ENCODE data around the gene IL1RAPL2. TPM values are rescaled to one million over a fixed set of nuclear protein-coding genes. Genes with fewer than 3 reads are reported as not detected.

IL1RAPL2 gene
- total and polyA plus RNA-seq, 2 donors (not counting 1 experiment from before 2014, with no cell fraction given): not detected

- Mint-ChIP-seq H3K27me3 (no peaks in the 10 kb centered on the region), H3K4me3 (no peak within 1 kb of the TSS), H3K4me1 (no peaks in the 10 kb centered on the region), H3K9me3 (ENCODE audit: insufficient read depth) (no peaks in the 10 kb centered on the region), H3K27ac (no peak within 1 kb of the TSS)
- Histone ChIP-seq H3K9ac (ENCODE audit: low read length) (no peak within 1 kb of the TSS), H3K9me3 (ENCODE audit: control extremely low read depth in 1 of 3, control insufficient read depth in 2 of 3, insufficient read depth in 1 of 3, low read length in 2 of 3) (peaks cover 0 to 5% (median 0%) of the 10 kb centered on the region in 3 donors), H3K27me3 (replicated peaks in 1 of 4; ENCODE audit: control extremely low read depth in 1 of 4, control insufficient read depth in 3 of 4, insufficient read depth in 4 of 4, low read length in 3 of 4) (no peaks in the 10 kb centered on the region), H3K36me3 (replicated peaks in 1 of 2; ENCODE audit: control extremely low read depth in 1 of 2, control insufficient read depth in 1 of 2, extremely low read depth in 1 of 2, insufficient read depth in 2 of 2, low read length in 1 of 2) (no peaks in the 10 kb centered on the region), H4K20me1 (ENCODE audit: control insufficient read depth, insufficient read depth, low read length, poor library complexity, severe bottlenecking) (no peaks in the 10 kb centered on the region), H3K4me2 (replicated peaks; ENCODE audit: low read depth, low read length, poor library complexity, severe bottlenecking) (no peak within 1 kb of the TSS), H2AFZ (ENCODE audit: insufficient read depth, low read depth, low read length, poor library complexity, severe bottlenecking) (no peak within 1 kb of the TSS), H3K79me2 (ENCODE audit: control insufficient read depth, insufficient read depth, low read length) (no peaks in the 10 kb centered on the region), H3K4me1 (ENCODE audit: control insufficient read depth in 2 of 2, insufficient read depth in 2 of 2, low read length in 2 of 2) (no peaks in the 10 kb centered on the region), H3K27ac (ENCODE audit: low read length in 2 of 2) (no peak within 1 kb of the TSS), H3K4me3 (ENCODE audit: control extremely low read depth in 1 of 5, extremely low read depth in 1 of 5, insufficient read depth in 1 of 5, low read depth in 2 of 5, low read length in 4 of 5) (no peak within 1 kb of the TSS)
- TF ChIP-seq EZH2 (IDR thresholded peaks at IDR 0.05; ENCODE audit: borderline replicate concordance, insufficient read depth, low read depth, low read length, poor library complexity, severe bottlenecking): no peak
- TF ChIP-seq, protein P1, sequence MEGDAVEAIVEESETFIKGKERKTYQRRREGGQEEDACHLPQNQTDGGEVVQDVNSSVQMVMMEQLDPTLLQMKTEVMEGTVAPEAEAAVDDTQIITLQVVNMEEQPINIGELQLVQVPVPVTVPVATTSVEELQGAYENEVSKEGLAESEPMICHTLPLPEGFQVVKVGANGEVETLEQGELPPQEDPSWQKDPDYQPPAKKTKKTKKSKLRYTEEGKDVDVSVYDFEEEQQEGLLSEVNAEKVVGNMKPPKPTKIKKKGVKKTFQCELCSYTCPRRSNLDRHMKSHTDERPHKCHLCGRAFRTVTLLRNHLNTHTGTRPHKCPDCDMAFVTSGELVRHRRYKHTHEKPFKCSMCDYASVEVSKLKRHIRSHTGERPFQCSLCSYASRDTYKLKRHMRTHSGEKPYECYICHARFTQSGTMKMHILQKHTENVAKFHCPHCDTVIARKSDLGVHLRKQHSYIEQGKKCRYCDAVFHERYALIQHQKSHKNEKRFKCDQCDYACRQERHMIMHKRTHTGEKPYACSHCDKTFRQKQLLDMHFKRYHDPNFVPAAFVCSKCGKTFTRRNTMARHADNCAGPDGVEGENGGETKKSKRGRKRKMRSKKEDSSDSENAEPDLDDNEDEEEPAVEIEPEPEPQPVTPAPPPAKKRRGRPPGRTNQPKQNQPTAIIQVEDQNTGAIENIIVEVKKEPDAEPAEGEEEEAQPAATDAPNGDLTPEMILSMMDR (IDR thresholded peaks at IDR 0.05): no peak
- DNase-seq: no peak
- WGBS (ENCODE audit: insufficient coverage): no CpG with 5 or more reads among the region's 7 CpGs
- CTCF ChIA-PET: no interaction called here
- POLR2A ChIA-PET: no interaction called here
- intact Hi-C loops (cut with micrococcal nuclease): no loop called here
- ATAC-seq (ENCODE audit: low read depth): no peak
Observed at GRCh38 chrX:105220636-105221035, 654.6 kb downstream of the IL1RAPL2 start, which contains the start of gene TEX13A. Gene TEX13A (minus strand): TSS chrX:105220694. CDS start chrX:105220397, 297 bp downstream.

DNA sequence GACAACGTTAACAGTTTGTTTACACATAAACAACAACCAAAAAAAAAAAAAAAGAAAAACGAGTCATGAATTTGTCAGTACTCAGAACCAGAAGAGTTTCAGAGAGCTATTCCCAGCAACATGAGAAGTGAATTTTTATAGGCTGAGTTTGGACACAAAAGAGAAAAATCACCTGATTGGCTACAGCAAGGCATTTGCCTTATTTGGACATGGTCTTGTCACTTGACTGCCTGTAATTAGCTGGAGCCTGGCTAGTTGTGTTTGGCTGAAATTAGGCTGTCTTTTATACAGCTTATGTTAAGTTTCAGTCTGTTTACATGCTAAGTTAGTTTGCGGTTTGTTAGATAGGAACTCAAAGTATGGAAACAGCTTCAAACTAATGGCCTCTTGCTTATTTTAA, 655.4 kb downstream of the IL1RAPL2 start:
- H3K4me2 ChIP-seq (replicated peaks; ENCODE audit: low read depth, low read length, poor library complexity, severe bottlenecking): no peak overlapping the region

More for the DNA sequence above, 655.4 kb downstream of the IL1RAPL2 start:
- H2AFZ ChIP-seq (ENCODE audit: insufficient read depth, low read depth, low read length, poor library complexity, severe bottlenecking): no peak overlapping the region
- H3K27me3 ChIP-seq (replicated peaks in 1 of 4; ENCODE audit: control extremely low read depth in 1 of 4, control insufficient read depth in 3 of 4, insufficient read depth in 4 of 4, low read length in 3 of 4): no peaks in the 10 kb centered on the region
- no peak overlapping the region for H3K9ac ChIP-seq (ENCODE audit: low read length)
- DNase-seq (no peak), ATAC-seq (ENCODE audit: low read depth) (no peak)
- Mint-ChIP-seq H3K4me3 (no peak overlapping the region), H3K4me1 (no peaks in the 10 kb centered on the region), H3K27me3 (no peaks in the 10 kb centered on the region), H3K27ac (no peak overlapping the region), H3K9me3 (ENCODE audit: insufficient read depth) (no peaks in the 10 kb centered on the region)
- H3K4me1 ChIP-seq (ENCODE audit: control insufficient read depth in 2 of 2, insufficient read depth in 2 of 2, low read length in 2 of 2): no peaks in the 10 kb centered on the region
- no CpG with 5 or more reads among the region's 3 CpGs for WGBS (ENCODE audit: insufficient coverage)
- H3K9me3 ChIP-seq (ENCODE audit: control extremely low read depth in 1 of 3, control insufficient read depth in 2 of 3, insufficient read depth in 1 of 3, low read length in 2 of 3): peaks cover 0 to 5% (median 0%) of the 10 kb centered on the region in 3 donors
- no peaks in the 10 kb centered on the region for H4K20me1 ChIP-seq (ENCODE audit: control insufficient read depth, insufficient read depth, low read length, poor library complexity, severe bottlenecking)
- intact Hi-C loops (cut with micrococcal nuclease): no loop called here
- no peaks in the 10 kb centered on the region for H3K79me2 ChIP-seq (ENCODE audit: control insufficient read depth, insufficient read depth, low read length)
- no peak overlapping the region for H3K4me3 ChIP-seq (ENCODE audit: control extremely low read depth in 1 of 5, extremely low read depth in 1 of 5, insufficient read depth in 1 of 5, low read depth in 2 of 5, low read length in 4 of 5)
- ChIA-PET POLR2A (no interaction called here), CTCF (no interaction called here)
- TF ChIP-seq, protein P1 (IDR thresholded peaks at IDR 0.05): no peak
- TF ChIP-seq EZH2 (IDR thresholded peaks at IDR 0.05; ENCODE audit: borderline replicate concordance, insufficient read depth, low read depth, low read length, poor library complexity, severe bottlenecking): no peak
- H3K27ac ChIP-seq (ENCODE audit: low read length in 2 of 2): no peak overlapping the region
- H3K36me3 ChIP-seq (replicated peaks in 1 of 2; ENCODE audit: control extremely low read depth in 1 of 2, control insufficient read depth in 1 of 2, extremely low read depth in 1 of 2, insufficient read depth in 2 of 2, low read length in 1 of 2): no peaks in the 10 kb centered on the region

Measured in B cell (primary cell).